Aorta (tissue), 5 donors: ENCODE data around the gene GTPBP3. TPM values are rescaled to one million over a fixed set of nuclear protein-coding genes. Genes with fewer than 3 reads are reported as not detected.

Source experiments
- ATAC-seq: fragments of 200-7000 bp; cut with Tn5 transposase; one replicate; pipeline ENCODE4 v1.9.1; 2022; ENCODE audit warnings: moderate library complexity; ENCODE audit not compliant: low FRiP score
- DNase-seq, 2 donors: peaks; one replicate each; pipeline ENCODE4 v3.0.0-alpha.2; 2020
- H3K27ac ChIP-seq, 2 donors: one replicate each; pipeline ENCODE4 v1.5.1; 2013; ENCODE audit warnings: low read length in 2 of 2, mild to moderate bottlenecking in 2 of 2, moderate library complexity in 2 of 2, control low read depth in 1 of 2, inconsistent platforms in 1 of 2, low read depth in 1 of 2
- H3K27me3 ChIP-seq, 2 donors: one replicate each; pipeline ENCODE4 v1.6.1; 2013; ENCODE audit warnings: control low read depth in 1 of 2, low read length in 1 of 2, mild to moderate bottlenecking in 1 of 2, moderate library complexity in 1 of 2; ENCODE audit not compliant: insufficient read depth in 2 of 2, control insufficient read depth in 1 of 2
- H3K36me3 ChIP-seq, 2 donors: one replicate each; pipeline ENCODE4 v1.6.1; 2013; ENCODE audit warnings: control low read depth in 1 of 2, low read length in 1 of 2, mild to moderate bottlenecking in 1 of 2; ENCODE audit not compliant: insufficient read depth in 2 of 2, control insufficient read depth in 1 of 2
- H3K4me1 ChIP-seq, 2 donors: one replicate each; pipeline ENCODE4 v1.6.1; 2013; ENCODE audit warnings: low read length in 2 of 2, control low read depth in 1 of 2, mild to moderate bottlenecking in 1 of 2, moderate library complexity in 1 of 2; ENCODE audit not compliant: insufficient read depth in 2 of 2, control insufficient read depth in 1 of 2
- H3K4me3 ChIP-seq, 2 donors: one replicate each; pipeline ENCODE4 v1.5.1; 2013; ENCODE audit warnings: low read length in 2 of 2, control low read depth in 1 of 2, mild to moderate bottlenecking in 1 of 2
- H3K9me3 ChIP-seq: one replicate; pipeline ENCODE4 v1.6.1; 2013; ENCODE audit warnings: mild to moderate bottlenecking, low read length; ENCODE audit not compliant: control insufficient read depth
- whole genome bisulfite sequencing, 2 donors: extraction: QIAGEN DNeasy Blood & Tissue Kit; methylation state at CpG; one replicate each; pipeline ENCODE4 v1.1.7; 2013; 5-methylcytosine and 5-hydroxymethylcytosine counted together
- intact Hi-C, 2 donors: fragments of 100-400 bp; cut with DNase I; formaldehyde crosslinking; loops; one replicate each; pipeline versions ENCODE4 v1.14.2 to v1.15.0; 2022
- polyA plus RNA-seq, 2 donors: library from polyadenylated mRNA; stranded (reverse); fragments of 200-250 nt; gene quantifications; one replicate each; pipeline ENCODE4 v1.2.3, GENCODE V29; 2013
- total RNA-seq, 2 donors: library from RNA; stranded (reverse); fragmentation: NEBNext Ultra II Directional; extraction: Animal tissue kit (Norgen Biotek cat#: 25700); gene quantifications; one replicate each; pipeline ENCODE4 v1.2.1, GENCODE V29; 2021
- donor health status: healthy with polysubstance abuse.
- donor health status: Bipolar disorder and iron deficiency.
- donor health status: DM: no; HTN: no; CAD: no.
- donor health status: DM: no; HTN: no; CAD: no.
- donor health status: DM: yes; HTN: yes; CAD: no.

GTPBP3 gene
- total and polyA plus RNA-seq, 4 donors, result 3.4 to 32.2 (median 22.2) TPM

- intact Hi-C loops, result no loop called here
- peak; percentile 61 to 82 for DNase-seq
- H3K27ac ChIP-seq, result peak overlapping the region in 1 of 2 donors; percentile 68
These were observed 31.1 kb upstream of the GTPBP3 start for GRCh38 chr19:17306285-17306714.

GRCh38 chr19:17307876-17308377 lies 29.4 kb upstream of the GTPBP3 start:
- no peaks in the 10 kb centered on the region for H3K9me3 ChIP-seq
- intact Hi-C loops, result no loop called here
- no peak overlapping the region for H3K27ac ChIP-seq

More at GRCh38 chr19:17306285-17306714, 31.1 kb upstream of the GTPBP3 start:
- Histone ChIP-seq H3K4me3 (peak overlapping the region; percentile 20 to 53), H3K4me1 (no peaks in the 10 kb centered on the region), H3K9me3 (no peaks in the 10 kb centered on the region), H3K36me3 (no peaks in the 10 kb centered on the region), H3K27me3 (no peaks in the 10 kb centered on the region)
- 5 to 6% methylated on average over 28 of the region's 28 CpGs for WGBS, 2 donors
- no peak for ATAC-seq

GRCh38 chr19:17309198-17309964 lies 28.0 kb upstream of the GTPBP3 start, which contains the start of gene DDA1:
TSS of gene DDA1 (plus strand) at chr19:17309563. CDS start at chr19:17309655, 92 bp downstream.
- 0 to 1% methylated on average over 44 to 46 of the region's 46 CpGs for WGBS, 2 donors
- Histone ChIP-seq H3K27me3 (no peaks in the 10 kb centered on the region), H3K4me3 (peak within 1 kb of the TSS; percentile 62 to 76), H3K27ac (peak within 1 kb of the TSS in 1 of 2 donors; percentile 4), H3K9me3 (no peaks in the 10 kb centered on the region), H3K4me1 (no peaks in the 10 kb centered on the region), H3K36me3 (peaks cover 0 to 1% of the 10 kb centered on the region in 2 donors)
- ATAC-seq, result peak; percentile 94
- intact Hi-C loops, result no loop called here
- DNase-seq, result peak; percentile 99 to 100

More at GRCh38 chr19:17307876-17308377, 29.4 kb upstream of the GTPBP3 start:
- H3K27me3 ChIP-seq, result no peaks in the 10 kb centered on the region
- WGBS, 2 donors, result 86 to 87% methylated on average over 8 of the region's 8 CpGs
- ATAC-seq (no peak), DNase-seq (no peak)
- H3K4me3 ChIP-seq, result no peak overlapping the region
- H3K4me1 ChIP-seq, result no peaks in the 10 kb centered on the region
- H3K36me3 ChIP-seq, result no peaks in the 10 kb centered on the region

- intact Hi-C loops, result no loop called here
- WGBS, 2 donors, result 5 to 6% methylated on average over 23 of the region's 23 CpGs
- H3K27ac ChIP-seq, result no peak overlapping the region
These were observed 27.3 kb upstream of the GTPBP3 start for GRCh38 chr19:17309965-17310461.

GRCh38 chr19:17311455-17312188 lies 25.7 kb upstream of the GTPBP3 start:
- H3K27me3 ChIP-seq, result no peaks in the 10 kb centered on the region
- H3K36me3 ChIP-seq, result peaks cover 0 to 4% of the 10 kb centered on the region in 2 donors
- H3K27ac ChIP-seq, result no peak overlapping the region
- DNase-seq, result no peak
- no peak for ATAC-seq
- H3K4me1 ChIP-seq, result no peaks in the 10 kb centered on the region
- 56 to 58% methylated on average over 11 of the region's 11 CpGs for WGBS, 2 donors
- no peak overlapping the region for H3K4me3 ChIP-seq
- intact Hi-C loops, result no loop called here
- no peaks in the 10 kb centered on the region for H3K9me3 ChIP-seq

More at GRCh38 chr19:17309965-17310461, 27.3 kb upstream of the GTPBP3 start:
- peaks cover 0 to 4% of the 10 kb centered on the region in 2 donors for H3K36me3 ChIP-seq
- H3K4me1 ChIP-seq, result no peaks in the 10 kb centered on the region
- no peak for ATAC-seq
- peak overlapping the region; percentile 62 to 76 for H3K4me3 ChIP-seq
- no peaks in the 10 kb centered on the region for H3K27me3 ChIP-seq
- H3K9me3 ChIP-seq, result no peaks in the 10 kb centered on the region
- no peak for DNase-seq

GRCh38 chr19:17312189-17313113 lies 24.9 kb upstream of the GTPBP3 start:
- no peak for DNase-seq
- Histone ChIP-seq H3K4me1 (no peaks in the 10 kb centered on the region), H3K4me3 (no peak overlapping the region), H3K9me3 (no peaks in the 10 kb centered on the region), H3K36me3 (peaks cover 0 to 4% of the 10 kb centered on the region in 2 donors), H3K27ac (no peak overlapping the region), H3K27me3 (no peaks in the 10 kb centered on the region)
- intact Hi-C loops, result no loop called here
- no peak for ATAC-seq
- WGBS, 2 donors, result 83 to 84% methylated on average over 20 of the region's 20 CpGs

- intact Hi-C loops, result no loop called here
- no peaks in the 10 kb centered on the region for H3K4me1 ChIP-seq
- H3K27ac ChIP-seq, result no peak overlapping the region
- ATAC-seq, result no peak
- H3K9me3 ChIP-seq, result no peaks in the 10 kb centered on the region
- DNase-seq, result no peak
- WGBS, 2 donors, result 90 to 91% methylated on average over 19 of the region's 19 CpGs
- H3K27me3 ChIP-seq, result no peaks in the 10 kb centered on the region
- no peak overlapping the region for H3K4me3 ChIP-seq
- H3K36me3 ChIP-seq, result peaks cover 0 to 4% of the 10 kb centered on the region in 2 donors
These were observed 23.3 kb upstream of the GTPBP3 start for GRCh38 chr19:17314007-17314593.
